MM.1S (cell line): Measurements from ENCODE around the gene CTSC.

Experiments used
- DNase-seq: peaks from one replicate; pipeline ENCODE4 v3.0.0-alpha.2; 2015
- H2AFZ ChIP-seq: fragments of 300-600 bp; sonication (generic); 2 replicates; pipeline ENCODE4 v1.6.0; 2016; ENCODE audit warnings: antibody characterized with exemption, low read length
- H3F3A ChIP-seq: fragments of 300-600 bp; sonication (generic); 2 replicates; pipeline ENCODE4 v1.6.1; 2016; ENCODE audit warnings: mild to moderate bottlenecking, antibody characterized with exemption, low read length, moderate library complexity, mixed read lengths; ENCODE audit not compliant: insufficient read depth
- H3K27ac ChIP-seq: fragments of 300-600 bp; sonication (generic); 2 replicates; pipeline ENCODE4 v1.5.1; 2016; ENCODE audit warnings: mild to moderate bottlenecking, low read length
- H3K27me3 ChIP-seq: fragments of 300-600 bp; sonication (generic); replicated peaks from 2 replicates; pipeline ENCODE4 v1.6.0; 2016; ENCODE audit warnings: low read length; ENCODE audit not compliant: insufficient read depth
- H3K36me3 ChIP-seq: fragments of 300-600 bp; sonication (generic); replicated peaks from 2 replicates; pipeline ENCODE4 v1.6.1; 2016; ENCODE audit warnings: mild to moderate bottlenecking, low read length, mixed read lengths; ENCODE audit not compliant: insufficient read depth
- H3K4me1 ChIP-seq: fragments of 300-600 bp; sonication (generic); 2 replicates; pipeline ENCODE4 v1.6.1; 2016; ENCODE audit warnings: low read length, mixed read lengths
- H3K4me2 ChIP-seq: fragments of 300-600 bp; sonication (generic); 2 replicates; pipeline ENCODE4 v1.6.0; 2016; ENCODE audit warnings: low read depth, low read length
- H3K4me3 ChIP-seq: fragments of 300-600 bp; sonication (generic); 2 replicates; pipeline ENCODE4 v1.5.1; 2016; ENCODE audit warnings: low read length, mixed read lengths
- H3K79me2 ChIP-seq: fragments of 300-600 bp; sonication (generic); 2 replicates; pipeline ENCODE4 v1.6.1; 2016; ENCODE audit warnings: mixed run types, low read length, mixed read lengths
- H3K9ac ChIP-seq: fragments of 300-600 bp; sonication (generic); 2 replicates; pipeline ENCODE4 v1.6.1; 2016; ENCODE audit warnings: low read length, mixed read lengths
- H3K9me2 ChIP-seq: fragments of 300-600 bp; sonication (generic); replicated peaks from 2 replicates; pipeline ENCODE4 v1.6.1; 2016; ENCODE audit warnings: mild to moderate bottlenecking, low read length, mixed read lengths; ENCODE audit not compliant: insufficient read depth
- H3K9me3 ChIP-seq: fragments of 300-600 bp; sonication (generic); replicated peaks from 2 replicates; pipeline ENCODE4 v1.6.1; 2016; ENCODE audit warnings: mild to moderate bottlenecking, low read length, mixed read lengths; ENCODE audit not compliant: insufficient read depth
- H4K20me1 ChIP-seq: fragments of 300-600 bp; sonication (generic); 2 replicates; pipeline ENCODE4 v1.6.1; 2016; ENCODE audit warnings: mild to moderate bottlenecking, low read length, moderate library complexity, mixed read lengths; ENCODE audit not compliant: insufficient read depth
- EZH2 ChIP-seq: fragments of 300-600 bp; sonication (generic); optimal IDR thresholded peaks from 2 replicates; pipeline ENCODE3; 2017; ENCODE audit warnings: low read depth, mild to moderate bottlenecking, antibody characterized with exemption, low read length, mixed read lengths
- EZH2phosphoT487 ChIP-seq: fragments of 300-600 bp; sonication (generic); IDR thresholded peaks from 2 replicates; pipeline ENCODE4 v1.6.1; 2018; ENCODE audit warnings: antibody characterized with exemption, low read length
- TF ChIP-seq, protein P1 (sequence below): fragments of 300-600 bp; sonication (generic); IDR thresholded peaks from 2 replicates; pipeline ENCODE4 v1.5.1; 2016; ENCODE audit warnings: antibody characterized with exemption, low read length, mixed read lengths

The CTSC gene

GRCh38 chr11:88303037-88303436 lies 34.5 kb downstream of the CTSC start:
- TF ChIP-seq EZH2phosphoT487 = no peak
- TF ChIP-seq, protein P1, sequence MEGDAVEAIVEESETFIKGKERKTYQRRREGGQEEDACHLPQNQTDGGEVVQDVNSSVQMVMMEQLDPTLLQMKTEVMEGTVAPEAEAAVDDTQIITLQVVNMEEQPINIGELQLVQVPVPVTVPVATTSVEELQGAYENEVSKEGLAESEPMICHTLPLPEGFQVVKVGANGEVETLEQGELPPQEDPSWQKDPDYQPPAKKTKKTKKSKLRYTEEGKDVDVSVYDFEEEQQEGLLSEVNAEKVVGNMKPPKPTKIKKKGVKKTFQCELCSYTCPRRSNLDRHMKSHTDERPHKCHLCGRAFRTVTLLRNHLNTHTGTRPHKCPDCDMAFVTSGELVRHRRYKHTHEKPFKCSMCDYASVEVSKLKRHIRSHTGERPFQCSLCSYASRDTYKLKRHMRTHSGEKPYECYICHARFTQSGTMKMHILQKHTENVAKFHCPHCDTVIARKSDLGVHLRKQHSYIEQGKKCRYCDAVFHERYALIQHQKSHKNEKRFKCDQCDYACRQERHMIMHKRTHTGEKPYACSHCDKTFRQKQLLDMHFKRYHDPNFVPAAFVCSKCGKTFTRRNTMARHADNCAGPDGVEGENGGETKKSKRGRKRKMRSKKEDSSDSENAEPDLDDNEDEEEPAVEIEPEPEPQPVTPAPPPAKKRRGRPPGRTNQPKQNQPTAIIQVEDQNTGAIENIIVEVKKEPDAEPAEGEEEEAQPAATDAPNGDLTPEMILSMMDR = no peak
- TF ChIP-seq EZH2 = no peak
- no peaks in the 10 kb centered on the region for H3K27me3 ChIP-seq
- H3K4me3 ChIP-seq = no peak overlapping the region
- H3K36me3 ChIP-seq = 0 out of 2 replicates have a peak, but pooled peaks cover 4% of the 10 kb centered on the region
- no peaks in the 10 kb centered on the region for H3K9me3 ChIP-seq
- no peak overlapping the region for H3K4me2 ChIP-seq
- H4K20me1 ChIP-seq = no peaks in the 10 kb centered on the region
- H2AFZ ChIP-seq = no peak overlapping the region
- H3K9ac ChIP-seq = no peak overlapping the region
- no peaks in the 10 kb centered on the region for H3K9me2 ChIP-seq
- H3K4me1 ChIP-seq = peaks cover 7% of the 10 kb centered on the region; the same call in 1 of the 2 replicates
- H3K79me2 ChIP-seq = no peaks in the 10 kb centered on the region
- no peak overlapping the region for H3K27ac ChIP-seq
- no peaks in the 10 kb centered on the region for H3F3A ChIP-seq
- DNase-seq = peak; percentile 14

- no peak for DNase-seq
- Histone ChIP-seq H3K36me3 (0 out of 2 replicates have a peak, but pooled peaks cover 4% of the 10 kb centered on the region), H3K79me2 (no peaks in the 10 kb centered on the region), H3K9ac (no peak overlapping the region), H4K20me1 (no peaks in the 10 kb centered on the region), H3K27me3 (no peaks in the 10 kb centered on the region), H3K9me2 (no peaks in the 10 kb centered on the region), H3K4me2 (no peak overlapping the region), H3K4me3 (no peak overlapping the region), H3K4me1 (peaks cover 7% of the 10 kb centered on the region; the same call in 1 of the 2 replicates), H3K27ac (no peak overlapping the region), H3F3A (no peaks in the 10 kb centered on the region), H3K9me3 (no peaks in the 10 kb centered on the region), H2AFZ (no peak overlapping the region)
- TF ChIP-seq EZH2phosphoT487 (no peak), EZH2 (no peak)
- TF ChIP-seq, protein P1 = no peak
Measured at GRCh38 chr11:88301488-88302140, 35.9 kb downstream of the CTSC start.

DNA sequence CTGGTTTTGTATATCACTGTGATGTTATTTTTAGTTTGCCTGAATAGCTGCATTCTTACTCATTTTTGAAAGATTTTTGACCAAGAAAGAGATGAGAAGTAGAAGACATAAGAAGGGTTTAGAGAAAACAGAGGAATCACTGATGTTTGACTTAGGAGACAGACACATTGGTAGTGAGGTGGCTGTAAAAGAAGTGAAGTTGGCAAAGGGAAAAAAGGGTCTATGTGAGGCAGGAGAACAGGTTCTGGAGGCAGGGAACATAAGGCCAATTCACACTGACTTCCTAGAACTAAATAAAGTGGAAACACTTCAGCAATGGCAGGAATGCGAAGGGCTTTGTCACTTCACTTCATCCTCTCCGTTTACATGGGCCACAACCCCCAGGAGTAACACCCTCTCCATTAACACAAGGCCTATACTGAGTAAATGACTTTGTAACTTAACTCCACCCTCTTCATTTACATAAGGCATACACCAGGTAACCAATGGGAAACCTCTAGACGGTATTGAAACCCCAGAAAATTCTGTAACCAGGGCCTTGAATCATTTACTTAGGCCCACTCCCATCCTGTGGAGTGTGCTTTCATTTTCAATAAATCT lies 36.5 kb downstream of the CTSC start:
- Histone ChIP-seq H3K27me3 (no peaks in the 10 kb centered on the region), H3K9me3 (no peaks in the 10 kb centered on the region), H3K4me2 (no peak overlapping the region)

More for the DNA sequence above, 36.5 kb downstream of the CTSC start:
- no peaks in the 10 kb centered on the region for H3K9me2 ChIP-seq
- H3K79me2 ChIP-seq = no peaks in the 10 kb centered on the region
- no peak overlapping the region for H3K9ac ChIP-seq
- no peak overlapping the region for H2AFZ ChIP-seq
- H3F3A ChIP-seq = no peaks in the 10 kb centered on the region
- TF ChIP-seq, protein P1 = no peak
- TF ChIP-seq EZH2 = no peak
- TF ChIP-seq EZH2phosphoT487 = no peak
- no peak overlapping the region for H3K27ac ChIP-seq
- no peak overlapping the region for H3K4me3 ChIP-seq
- H4K20me1 ChIP-seq = no peaks in the 10 kb centered on the region
- H3K36me3 ChIP-seq = 0 out of 2 replicates have a peak, but pooled peaks cover 4% of the 10 kb centered on the region
- no peak for DNase-seq
- H3K4me1 ChIP-seq = peaks cover 7% of the 10 kb centered on the region; the same call in 1 of the 2 replicates
